GM19324 (cell line): Measurements from ENCODE around the gene RPS21.

ENCODE experiments used
- ATAC-seq: cut with Tn5 transposase; IDR thresholded peaks from one replicate; pipeline ENCODE4 v1.9.1; 2021; ENCODE audit warnings: mild to moderate bottlenecking, moderate library complexity; ENCODE audit not compliant: unreplicated experiment, low FRiP score

The RPS21 gene

DNA sequence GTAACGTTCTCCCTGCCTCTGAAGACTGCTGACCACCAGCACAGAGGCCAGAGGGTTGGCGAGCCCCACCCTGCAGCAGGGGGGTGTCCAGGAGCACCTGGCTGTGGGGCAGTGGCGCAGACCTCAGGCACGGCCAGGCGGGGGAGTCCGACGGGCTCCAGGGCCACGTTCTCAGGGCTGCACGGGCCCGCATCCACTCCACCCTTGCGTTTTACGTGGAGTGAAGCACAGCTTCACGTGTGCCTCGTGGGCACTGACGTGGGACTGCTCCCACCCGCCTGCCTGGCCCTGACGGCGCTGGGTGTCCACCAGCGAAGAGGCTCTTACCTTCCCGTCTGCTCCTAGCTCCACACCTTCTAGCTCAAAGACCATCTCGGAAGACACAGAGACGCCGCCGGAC lies 6.9 kb downstream of the RPS21 start:
- ATAC-seq = no peak

DNA sequence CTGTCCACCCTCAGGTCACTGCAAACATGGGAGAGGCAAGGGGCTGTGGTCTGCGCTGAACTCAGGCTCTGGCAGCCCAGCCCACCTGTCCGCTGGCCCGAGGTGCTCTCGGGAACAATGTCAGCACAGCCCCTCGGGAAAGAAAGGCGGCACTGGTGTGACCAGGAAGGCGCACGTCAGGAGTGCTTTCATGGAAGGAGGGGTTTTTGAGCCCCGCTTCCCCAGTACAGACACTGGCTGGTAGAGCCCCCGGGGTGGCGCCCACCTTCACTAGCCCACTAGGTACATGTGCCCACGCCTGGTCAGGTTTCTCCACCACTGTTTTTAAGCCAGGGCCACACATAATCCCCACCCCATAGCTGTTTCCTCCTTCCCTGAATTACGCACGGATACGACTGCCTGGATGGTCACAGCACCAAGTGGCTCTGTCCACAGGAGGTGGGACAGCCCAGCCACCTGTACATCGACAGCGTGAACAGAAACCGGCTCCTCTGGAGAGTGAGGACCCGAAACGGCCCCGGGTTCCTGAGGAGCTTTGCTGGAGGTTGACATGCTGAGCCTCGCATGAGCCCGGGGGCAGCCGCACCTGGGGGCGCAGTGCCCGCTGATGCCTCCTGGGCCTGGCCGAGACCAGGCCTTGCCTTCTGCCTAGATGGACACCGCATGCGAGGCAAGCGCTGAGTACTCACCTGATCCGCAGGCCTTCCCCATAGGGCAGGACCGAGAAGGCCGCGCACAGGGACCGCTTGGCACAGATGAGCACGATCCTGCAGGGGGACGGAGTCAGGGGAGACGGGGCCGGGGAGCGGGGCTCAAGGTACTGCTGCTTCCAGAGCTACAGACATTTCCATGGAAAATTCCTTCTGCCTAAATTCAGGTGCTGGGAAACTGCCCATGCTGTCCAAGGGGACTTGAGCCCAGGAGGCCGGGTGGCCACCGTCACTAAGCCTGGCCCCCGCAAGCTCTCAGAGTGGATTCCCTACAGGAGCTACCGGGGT lies 7.6 kb downstream of the RPS21 start:
- ATAC-seq = no peak

DNA sequence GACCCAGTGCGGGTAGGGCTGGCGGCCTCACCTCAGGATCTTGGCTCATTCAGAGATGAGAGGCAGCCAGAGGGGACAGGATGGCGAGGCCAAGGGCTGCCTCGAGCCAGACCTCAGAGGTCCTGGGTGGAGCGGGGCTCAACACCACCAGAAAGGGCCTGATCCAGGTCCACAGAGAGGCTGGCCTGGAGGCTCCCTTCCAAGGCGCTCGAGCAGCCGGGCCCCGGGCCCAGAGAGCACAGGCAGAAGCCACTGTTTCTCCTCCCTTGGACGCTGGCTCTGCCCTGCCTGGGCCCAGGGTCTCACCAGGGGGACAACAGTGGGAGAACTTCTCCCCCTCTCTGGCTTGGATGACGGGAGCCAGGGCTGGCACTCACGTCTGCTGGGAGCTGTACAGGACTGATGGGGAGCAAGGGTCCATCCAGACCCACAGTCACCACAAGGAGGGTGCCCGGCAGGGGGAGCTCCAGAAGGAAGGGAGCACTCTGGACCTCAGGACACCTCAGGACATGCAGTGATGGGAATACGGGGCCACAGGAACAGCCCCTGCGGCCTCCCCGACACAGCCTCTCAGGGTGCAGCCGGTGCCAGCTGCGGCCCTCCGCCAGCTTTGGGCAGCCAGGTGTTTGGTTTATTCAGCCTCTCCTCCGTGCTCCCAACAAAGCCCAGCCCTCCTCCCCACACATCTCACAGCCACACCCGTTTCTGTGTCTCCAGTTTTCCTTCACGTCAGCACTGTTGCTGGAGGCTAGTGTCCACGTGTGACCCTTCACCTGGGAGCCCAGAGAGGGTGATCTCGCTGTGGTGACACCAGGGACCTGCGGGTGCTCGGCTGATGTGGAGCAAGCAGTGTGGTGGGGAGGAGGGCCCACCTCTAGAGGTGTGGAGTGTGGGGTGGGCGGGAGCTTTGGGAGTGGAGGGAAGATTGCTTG lies 8.7 kb downstream of the RPS21 start:
- ATAC-seq = no peak

DNA sequence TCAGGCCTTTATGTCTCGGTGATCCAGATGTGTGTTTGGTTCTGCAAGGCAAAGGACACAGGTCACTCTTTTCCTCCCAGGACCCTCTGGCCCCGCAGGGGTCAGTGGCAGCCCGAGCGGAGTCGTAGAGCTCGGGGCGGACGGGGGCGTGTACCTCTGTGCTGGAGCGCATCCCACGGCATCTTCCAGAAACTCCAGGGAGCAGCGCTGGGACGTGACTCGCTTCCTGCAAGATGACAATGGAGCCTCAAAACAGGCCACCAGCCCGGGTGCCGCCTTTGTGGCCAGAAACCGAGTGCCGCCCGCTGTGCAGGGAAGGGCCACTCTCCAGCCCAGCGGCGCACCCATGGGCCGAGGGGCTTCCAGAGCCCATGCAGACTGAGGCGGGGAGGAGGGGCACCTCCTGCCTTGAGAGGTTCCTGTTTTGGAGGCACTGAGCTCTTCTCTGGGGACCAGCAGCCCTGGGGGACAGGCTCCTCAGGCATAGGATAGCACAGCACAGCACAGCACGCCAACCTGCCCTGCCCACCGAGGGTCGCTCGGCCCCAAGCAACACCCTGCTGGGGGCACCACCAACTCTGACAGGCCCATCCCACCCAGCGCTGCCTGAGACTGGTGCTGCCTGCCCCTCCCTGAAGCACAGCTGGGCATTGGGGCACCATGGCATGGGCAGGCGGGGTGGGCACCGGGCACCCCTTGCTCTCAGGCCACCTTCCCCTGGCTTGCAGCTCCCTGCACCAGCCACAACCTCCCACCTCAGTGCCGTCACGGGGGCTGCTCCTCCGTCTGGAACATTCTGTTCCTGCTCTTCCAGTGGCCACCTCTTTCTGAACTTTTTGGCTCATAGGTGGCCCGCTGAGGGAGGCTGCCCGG lies 9.7 kb downstream of the RPS21 start:
- ATAC-seq = no peak

DNA sequence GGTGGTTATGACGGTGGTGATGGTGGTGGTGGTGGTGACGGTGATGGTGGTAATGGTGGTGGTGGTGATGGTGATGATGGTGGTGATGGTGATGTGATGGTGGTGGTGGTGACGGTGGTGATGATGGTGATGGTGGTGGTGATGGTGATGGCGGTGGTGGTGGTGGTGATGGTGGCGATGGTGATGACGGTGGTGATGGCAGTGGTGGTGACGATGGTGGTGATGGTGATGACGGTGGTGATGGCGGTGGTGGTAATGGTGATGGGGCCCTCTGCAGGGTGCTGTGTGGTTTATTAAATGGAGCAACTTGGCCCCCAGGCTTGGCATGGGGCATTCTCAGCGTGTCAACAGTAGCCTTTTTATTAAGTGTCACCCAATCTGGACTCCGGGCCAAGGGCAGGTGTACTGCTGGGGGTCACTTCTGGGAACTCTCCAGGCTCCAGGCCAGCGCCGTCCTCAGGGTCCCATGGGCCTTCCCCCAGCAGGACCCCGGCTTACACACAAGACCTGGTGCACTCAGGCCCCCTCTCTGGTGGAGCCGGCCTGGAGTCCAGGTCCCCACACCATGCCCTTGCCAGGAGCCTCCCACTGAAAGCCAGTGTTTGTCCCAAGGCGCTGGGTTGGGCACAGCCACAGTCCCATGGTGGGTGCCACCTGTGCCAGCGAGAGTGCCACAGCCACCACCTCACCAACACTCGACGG lies 11.4 kb downstream of the RPS21 start:
- ATAC-seq = no peak

DNA sequence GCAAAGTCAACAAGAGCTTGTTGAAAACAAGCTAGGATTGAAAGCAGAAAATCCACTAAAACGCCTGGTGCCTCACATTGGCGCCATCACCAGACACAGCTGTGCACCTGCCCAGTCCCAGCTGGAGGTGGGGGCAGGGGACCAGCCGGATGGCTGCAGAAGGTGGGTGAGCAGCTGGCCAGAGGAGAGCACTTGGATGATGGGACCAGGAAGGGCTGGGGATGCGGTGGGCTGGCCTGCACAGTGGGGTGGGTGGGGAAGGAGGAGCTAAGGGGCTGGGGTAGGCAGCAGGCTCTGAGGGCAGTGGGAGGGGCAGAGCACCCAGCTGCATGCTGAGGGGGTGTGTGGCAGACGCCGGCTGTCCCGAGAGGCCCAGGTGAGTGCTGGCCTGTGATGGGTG lies 13.1 kb downstream of the RPS21 start:
- no peak for ATAC-seq

DNA sequence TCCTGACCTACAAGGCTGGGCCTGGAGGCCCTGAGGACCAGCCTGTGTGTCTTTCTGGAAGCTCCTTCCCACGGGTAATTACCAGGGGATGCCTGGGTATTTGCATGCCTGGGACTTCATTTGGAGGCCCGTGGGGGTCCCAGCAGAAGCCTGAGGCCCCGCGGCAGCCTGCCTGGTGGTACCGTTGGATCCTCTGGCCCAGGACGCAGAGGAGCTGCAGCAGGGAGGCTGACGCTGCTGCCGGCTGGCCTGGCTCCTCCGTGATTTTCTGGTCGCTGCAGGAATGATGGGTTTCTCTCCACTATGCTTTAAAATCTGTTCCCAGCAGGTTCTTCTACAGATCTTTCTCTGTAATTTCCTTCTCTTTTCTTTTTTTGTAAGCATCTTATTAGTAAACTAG lies 13.6 kb downstream of the RPS21 start:
- no peak for ATAC-seq

DNA sequence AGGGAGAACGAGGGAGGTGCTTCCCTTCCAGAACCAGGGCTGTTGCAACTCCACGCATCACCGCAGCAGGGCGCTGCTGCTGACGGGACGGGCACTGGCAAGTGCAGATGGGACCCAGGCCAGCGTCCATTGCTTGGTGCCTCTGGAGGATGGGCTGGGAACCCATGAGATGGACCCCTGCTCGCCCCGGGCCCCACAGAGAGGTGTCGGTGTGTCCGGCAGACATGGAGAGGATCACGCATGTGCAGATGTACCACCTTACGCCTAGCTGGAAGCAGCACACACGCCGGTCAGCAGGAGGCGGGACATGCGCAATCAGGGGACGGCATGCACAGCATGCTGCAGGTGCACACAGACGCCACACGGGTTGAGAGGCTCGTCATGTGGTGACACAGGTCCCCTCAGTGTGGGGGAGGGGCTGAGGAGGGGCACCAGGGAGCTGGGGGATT lies 14.5 kb downstream of the RPS21 start:
- ATAC-seq = no peak

DNA sequence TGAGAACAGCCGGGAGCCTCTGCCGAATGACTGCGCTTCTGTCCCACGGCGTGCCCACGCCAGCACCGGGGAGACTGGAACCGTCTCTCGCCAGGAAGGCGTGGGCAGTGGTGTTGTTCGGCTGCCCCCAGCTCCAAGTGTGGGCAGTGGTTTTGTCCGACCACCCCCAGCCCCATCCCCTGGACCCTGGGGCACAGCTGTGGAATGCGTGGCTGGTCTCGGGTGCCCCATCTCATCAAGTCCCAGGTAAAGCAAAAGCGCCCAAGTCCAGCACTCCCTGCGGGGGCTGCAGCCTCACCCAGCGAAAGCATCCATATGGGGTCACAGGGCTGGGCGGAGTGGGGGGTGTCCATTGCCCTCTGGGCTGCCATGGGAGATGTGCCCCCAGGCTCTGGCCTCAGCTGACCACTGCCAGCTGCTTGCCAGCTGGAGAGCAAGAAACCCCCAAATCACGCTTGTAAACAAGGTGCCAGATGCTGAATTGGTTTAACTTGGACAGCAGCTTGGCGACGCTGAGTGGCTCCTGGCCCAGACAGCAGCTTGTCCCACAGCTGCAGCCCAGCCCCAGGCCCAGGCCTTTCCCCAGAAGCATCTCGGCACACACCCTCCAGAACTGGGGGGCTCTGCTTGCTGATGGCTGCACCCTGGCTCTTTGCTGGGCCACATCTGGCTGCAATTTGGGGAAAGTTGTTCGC lies 15.7 kb downstream of the RPS21 start:
- ATAC-seq = no peak

DNA sequence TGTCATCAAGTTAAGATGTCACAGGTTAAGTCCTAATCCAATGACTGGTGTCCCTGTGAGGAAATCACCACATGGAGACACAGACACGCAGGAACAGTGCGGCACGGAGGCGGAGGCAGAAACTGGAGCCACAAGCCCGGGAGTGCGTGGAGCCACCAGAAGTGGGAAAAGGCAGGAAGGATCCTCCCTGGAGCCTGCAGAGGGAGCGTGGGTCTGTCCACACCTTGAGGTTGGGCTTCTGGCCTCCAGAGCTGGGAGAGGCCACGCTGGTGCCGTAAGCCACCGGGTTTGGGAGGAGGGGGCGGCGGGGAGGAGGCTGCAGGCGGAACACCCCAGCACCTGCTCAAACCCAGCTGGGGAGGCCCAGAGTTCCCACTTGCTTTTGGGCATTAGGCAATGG lies 16.4 kb downstream of the RPS21 start:
- no peak for ATAC-seq

DNA sequence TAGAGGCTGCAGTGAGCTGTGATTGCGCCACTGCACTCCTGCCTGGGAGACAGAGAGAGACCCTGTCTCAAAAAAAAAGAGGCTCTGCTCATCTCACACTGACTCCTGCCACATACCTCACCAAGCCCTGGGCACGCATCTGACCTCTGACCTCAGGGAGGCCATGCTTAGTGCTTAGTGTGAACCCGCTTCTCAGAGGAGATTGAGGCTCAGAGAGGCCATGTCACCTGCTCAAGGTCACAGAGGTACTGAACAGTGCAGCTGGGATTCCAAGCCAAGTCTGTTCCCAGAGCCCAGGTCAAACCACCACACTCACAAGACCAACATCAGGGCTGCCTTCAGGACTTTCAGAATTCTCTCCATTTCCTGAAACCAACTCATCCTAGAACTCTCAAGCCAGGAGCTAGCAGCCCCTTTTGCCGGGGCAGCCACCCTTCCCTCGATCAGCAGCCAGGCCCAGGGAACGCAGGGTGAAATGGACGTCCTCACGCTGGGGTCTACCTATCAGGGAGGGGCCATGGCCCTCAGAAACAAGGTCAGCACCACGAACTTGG lies 17.3 kb downstream of the RPS21 start:
- no peak for ATAC-seq

DNA sequence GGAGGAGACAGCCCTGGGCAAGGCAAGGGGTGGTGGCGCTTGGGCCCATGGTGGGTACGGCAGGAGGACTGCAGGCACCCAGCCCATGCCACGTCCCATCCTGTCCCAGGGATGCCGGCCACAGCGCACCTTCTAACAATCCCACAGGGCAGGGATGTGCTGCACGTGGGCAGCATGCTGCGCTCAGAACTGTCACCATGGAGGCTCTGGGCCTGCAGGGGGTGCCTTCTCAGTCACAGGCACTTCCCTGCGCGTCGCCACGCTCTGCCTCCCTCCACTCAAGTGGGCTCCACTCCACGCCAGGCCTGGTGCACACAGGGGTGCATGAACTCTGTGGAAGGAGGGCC lies 17.8 kb downstream of the RPS21 start:
- no peak for ATAC-seq

DNA sequence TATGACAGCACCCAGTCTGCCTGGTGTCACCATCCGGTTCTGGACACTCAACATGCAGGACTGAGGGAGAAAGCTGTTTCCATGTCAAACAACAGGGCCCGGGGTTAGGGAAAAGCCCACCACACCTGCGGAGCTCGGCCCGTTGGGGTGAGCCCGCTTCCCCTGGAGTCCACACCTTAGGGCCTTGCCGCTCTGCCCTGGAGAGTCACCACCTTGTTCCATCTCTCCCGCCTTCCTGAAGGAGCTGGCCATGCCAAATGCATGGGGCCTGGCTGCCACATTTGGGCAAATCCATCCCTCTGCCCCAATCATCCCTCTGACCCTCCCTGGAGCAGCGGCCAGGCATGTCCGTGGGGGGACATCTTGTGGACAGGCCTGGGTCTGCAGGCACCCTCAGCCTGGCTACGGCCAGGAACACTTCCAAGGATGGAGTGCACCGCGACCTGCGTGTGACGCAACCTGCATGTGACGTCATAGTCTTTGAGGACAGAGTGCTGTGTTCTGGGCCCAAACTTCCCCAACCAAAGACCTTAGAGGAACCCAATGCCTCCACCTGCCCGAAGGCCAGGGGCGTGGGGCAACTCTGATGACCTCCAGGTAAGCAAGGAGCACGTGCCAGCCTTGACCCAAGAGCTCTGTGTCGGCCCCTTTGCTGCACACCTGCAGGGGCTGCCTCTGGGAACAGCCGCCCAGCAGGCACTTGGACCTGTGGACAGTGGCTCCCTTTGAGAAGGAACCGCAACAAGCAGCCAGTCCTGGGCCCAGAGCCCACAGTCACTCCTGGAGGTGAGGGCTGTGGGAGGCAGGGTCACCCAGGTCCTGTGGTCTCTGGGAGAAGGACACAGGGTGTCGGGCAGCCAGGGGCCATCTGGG lies 18.4 kb downstream of the RPS21 start:
- no peak for ATAC-seq

DNA sequence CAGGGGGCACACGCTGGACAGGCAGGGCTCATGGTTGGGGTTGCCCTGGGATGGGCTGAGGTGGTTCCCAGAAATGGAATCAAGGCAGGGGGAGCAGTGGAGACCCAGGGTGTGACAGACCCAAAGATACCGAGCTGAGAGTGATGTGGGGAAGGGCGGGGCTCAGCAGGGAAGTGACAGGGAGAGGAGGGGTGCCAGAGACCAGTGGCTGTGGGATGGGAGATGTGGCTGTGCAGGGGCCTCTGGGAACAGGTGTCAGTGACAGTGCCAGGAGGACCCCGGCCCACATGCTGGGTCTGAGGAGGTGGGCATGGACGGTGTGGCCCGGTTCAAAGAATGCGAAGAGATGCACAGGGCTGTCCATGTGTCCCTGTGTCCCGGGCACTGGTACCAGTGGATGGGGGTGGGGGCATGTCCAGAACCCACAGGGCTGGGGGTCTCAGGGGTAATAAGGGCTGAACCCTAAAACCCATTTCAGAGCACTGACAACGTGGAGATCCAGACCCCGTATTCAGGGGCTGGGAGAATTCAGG lies 19.1 kb downstream of the RPS21 start:
- ATAC-seq = no peak

DNA sequence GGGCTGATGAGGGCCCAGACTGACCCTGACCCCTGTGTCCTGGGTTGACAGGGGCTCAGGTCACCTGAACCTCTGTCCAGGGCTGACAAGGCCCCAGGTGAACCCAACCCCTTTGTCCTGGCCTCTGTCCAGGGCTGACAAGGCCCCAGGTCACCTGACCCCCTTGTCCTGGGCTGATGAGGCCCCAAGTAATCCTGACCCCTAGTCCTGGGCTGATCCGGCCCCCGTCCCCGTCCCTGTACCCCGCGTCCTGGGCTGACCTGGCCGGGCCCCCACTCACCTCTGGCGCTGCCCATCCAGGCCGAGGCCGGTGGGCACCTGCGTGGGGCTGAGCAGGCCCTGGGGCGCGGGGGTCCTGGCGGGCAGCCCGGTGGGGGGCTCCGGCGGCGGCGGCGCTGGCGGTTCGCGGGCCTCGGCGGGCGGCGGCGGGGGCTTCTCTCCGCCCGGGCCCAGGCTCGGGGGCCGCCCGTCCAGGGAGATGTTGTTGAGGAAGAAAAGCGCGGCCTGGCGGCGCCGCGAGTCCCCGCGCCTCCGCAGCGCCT lies 19.8 kb downstream of the RPS21 start:
- ATAC-seq = no peak

DNA sequence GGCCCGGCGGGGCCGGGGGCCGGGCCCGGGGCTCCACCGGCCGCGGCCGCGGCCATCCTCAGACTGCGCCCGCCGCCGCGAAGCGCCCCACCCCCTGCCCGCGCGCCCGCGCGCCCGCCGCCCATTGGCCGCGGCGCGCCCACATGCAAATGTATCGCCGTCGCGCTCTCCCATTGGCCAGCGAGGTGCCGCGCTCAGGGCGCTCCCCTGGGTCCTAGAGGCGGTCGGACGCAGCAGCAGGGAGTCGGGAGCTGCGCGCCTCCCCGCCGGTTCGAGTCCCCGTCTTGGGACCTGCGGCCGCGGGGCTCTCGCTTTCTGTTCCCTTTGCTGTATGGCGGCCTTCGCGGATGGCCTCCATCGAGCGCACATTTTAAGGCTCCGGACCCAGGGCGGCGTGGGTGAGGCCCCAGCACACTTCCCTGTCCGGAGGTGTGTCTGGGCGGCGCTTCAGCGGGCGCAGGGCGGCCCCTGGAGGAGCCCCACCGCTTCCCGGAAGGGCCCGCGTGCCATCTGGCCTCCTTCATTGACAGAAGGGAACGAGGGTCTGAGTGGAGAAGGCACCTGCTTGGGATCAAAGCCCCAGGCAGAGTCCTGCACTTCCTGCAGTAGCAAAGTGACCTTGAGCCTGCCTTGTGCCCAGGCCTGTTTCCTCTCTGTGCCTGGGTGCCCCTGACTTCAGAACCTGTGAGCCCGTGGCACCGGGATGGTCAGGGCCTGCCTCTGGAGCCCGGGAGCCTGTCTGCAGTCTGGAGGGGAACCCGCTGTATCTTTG lies 20.5 kb downstream of the RPS21 start, which contains the start of gene CABLES2:
Gene CABLES2 (minus strand): TSS at position 65 of the 772 bp plus-strand sequence. CDS start 9 bp downstream, at position 56.
- ATAC-seq = peak; percentile 86
